ENCODE results near the gene MYO1C.

The MYO1C gene

DNA sequence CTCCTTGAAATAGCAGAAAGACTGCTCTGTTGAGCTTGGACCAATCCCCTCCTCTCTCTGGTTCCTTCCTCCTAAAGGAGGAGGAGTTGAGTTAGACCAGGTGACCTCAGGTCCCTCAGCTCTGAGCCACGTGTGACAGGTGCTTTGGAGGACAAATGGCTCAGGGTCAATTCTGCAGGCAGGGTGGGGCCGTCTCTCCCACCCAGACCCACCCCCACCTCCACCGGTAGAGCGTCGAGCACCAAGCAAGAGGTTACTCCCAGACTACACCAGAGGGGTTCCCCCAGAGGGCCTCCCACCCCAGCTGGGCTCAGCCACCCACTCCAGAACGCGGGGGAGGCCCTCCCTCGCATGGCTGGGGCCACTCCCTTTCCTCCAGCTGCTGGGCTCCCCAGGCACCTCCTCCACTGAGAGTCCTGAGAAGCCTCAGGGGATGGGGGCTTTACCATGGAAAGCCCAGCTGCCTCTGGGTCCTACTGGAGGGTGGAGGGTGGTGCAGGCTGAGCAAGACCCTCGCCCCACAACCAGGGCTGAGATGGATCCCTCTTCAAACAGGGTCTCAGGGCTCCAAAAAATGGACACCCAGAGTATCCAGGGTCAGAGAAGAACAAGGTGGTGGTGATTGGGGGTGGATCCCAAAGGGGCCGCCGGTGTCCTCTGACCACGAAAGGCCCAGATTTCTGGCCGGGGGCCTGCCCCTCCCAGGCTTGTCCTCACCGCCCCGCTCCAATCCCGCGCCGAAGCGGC is 7.6 kb downstream of the MYO1C start:
- peak; percentile 53 to 69 for DNase-seq

- DNase-seq, result no peak
These were observed 8.4 kb downstream of the MYO1C start for GRCh38 chr17:1484060-1484535.

- no peak for DNase-seq
These were observed 9.8 kb downstream of the MYO1C start for GRCh38 chr17:1482680-1483079.

DNA sequence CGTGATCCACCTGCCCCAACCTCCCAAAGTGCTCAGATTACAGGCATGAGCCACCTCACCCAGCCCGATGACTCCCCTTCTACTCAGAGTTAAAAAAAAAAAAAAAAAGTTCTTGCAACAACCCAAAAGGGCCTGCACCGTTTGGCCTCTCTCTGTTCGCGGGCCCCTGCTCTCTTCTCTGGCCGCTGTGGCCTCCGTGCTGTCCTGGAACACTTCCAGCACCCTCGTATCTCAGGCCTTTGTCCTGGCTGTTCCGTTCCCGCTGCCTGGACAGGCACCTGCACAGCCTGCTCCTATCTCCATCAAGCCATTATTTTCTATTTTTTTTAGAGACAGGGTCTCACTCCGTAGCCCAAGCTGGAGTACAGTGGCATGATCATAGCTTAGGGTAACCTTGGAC is 10.8 kb downstream of the MYO1C start:
- DNase-seq, result no peak

DNA sequence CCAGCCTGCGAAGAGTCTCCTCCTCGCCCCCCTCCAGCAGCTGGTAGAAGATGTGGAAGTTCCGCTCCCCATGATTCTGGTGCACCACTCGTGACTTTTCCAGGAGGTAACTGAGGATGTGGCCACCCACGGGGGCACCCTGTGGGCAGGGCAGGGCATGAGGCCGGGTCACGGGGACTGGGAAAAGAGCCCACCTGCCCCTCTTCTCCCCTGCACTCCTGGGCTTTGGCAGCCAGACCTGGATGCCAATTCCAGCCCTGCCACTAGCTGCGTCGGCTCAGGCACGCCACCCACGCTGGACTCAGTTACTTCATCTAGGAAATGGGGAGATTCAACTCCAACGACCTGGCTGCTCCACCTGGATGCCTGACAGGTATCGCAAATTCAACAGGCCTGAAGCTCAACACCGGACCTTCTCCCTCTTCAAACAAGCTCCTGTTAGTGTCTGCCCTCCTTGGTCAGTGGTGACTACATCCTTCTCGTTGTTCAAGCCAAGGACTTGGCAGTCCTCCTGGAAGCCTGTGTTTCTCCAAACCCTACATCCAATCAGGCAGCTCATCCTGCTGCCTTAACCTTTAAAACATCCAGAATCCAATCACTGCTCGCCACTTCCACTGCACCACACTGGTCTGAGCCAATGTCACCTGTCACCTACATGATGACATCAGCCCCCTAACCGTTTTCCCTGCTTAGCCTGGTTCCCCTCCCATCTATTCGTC is 11.6 kb downstream of the MYO1C start:
- DNase-seq, result no peak

DNA sequence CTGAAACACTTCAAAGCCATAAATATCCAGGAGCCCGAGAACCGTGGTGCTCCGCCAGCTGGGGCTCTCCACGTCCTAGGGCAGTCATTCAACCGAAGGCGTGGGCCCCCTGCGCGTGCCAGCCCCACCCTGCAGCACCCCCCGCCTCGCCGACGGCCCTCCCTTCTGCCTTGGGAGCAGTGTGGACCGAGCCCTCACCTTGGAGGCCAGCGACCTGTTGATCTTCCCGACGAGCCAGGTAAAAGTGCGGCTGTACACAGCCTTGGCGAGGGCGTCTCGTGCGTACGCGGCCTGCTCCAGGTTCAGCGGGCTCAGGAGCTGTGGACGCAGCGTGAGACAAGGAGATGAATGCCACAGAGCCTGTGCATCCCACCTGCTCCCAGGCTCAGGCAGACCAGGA is 14.1 kb downstream of the MYO1C start:
- no peak for DNase-seq

- no peak for DNase-seq
These were observed 17.1 kb downstream of the MYO1C start for GRCh38 chr17:1475321-1475854.

GRCh38 chr17:1474402-1475189 is 17.9 kb downstream of the MYO1C start:
- DNase-seq, result no peak

DNA sequence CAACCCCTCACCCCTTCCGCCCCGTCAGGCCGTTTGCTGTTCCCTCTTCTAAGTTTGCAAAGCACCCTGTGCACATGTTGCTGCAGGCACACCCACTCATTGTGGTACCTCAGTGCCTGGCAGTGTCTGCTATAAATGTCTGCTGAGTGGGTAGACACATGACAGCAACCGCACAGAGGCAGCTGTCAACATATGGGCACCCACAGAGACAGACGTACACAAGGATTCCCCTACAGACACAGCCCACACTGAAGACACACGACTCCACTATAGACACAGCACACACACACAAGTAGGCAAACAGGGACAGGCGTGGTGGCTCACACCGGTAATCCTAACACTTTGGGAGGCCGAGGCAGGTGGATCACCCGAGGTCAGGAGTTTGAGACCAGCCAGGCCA is 18.6 kb downstream of the MYO1C start:
- DNase-seq, result peak; percentile 47 to 51

GRCh38 chr17:1473170-1473569 is 19.3 kb downstream of the MYO1C start:
- DNase-seq, result peak in 1 of 2 donors; percentile 13

DNA sequence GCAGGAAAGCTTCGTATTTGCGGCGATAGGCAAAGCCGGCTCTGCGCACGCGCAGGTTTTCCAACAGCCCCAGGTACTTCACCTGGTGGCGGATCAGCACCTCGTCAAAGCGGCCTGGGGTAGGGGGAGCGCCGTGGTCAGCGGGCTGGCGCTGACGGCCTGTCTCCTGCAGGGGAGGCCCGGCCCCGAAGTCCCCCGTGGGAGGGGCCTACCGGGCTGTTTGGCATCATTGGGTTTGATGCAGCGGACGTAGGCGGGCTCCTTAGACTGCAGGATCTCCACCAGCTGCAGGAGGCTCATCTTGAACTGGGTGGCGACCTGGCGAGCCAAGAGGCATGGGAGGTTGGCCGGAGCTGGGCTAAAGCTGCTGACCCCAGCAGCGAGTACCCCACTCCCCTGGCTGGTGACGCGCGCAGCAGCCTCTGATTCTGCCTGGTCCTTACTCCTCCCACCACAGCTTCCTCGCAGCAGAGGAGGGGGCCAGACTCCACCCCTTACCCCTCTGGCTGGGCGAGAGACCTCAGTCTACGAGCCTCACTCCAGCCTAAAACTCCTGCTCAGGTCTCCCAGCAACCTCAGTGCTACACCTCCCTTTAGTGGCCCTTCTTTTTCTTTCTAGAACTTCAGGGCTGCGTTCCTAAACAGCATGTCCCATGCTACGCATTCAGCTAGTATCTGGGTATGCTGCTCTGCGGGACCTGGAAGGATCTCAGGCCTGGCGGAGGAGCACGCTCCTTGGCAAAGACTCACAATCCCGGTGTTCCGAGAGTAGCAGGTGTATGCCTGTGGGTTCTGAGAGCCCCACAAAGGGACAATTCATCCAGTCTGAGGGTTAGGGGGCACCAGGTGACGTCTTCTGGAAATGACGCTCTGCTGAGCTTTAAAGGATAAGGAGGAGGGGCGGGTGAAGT is 20.3 kb downstream of the MYO1C start:
- no peak for DNase-seq

GRCh38 chr17:1471490-1471889 is 21.0 kb downstream of the MYO1C start:
- no peak for DNase-seq

GRCh38 chr17:1470755-1471462 is 21.6 kb downstream of the MYO1C start:
- no peak for DNase-seq

- DNase-seq, result no peak
These were observed 22.3 kb downstream of the MYO1C start for GRCh38 chr17:1470071-1470754.

DNA sequence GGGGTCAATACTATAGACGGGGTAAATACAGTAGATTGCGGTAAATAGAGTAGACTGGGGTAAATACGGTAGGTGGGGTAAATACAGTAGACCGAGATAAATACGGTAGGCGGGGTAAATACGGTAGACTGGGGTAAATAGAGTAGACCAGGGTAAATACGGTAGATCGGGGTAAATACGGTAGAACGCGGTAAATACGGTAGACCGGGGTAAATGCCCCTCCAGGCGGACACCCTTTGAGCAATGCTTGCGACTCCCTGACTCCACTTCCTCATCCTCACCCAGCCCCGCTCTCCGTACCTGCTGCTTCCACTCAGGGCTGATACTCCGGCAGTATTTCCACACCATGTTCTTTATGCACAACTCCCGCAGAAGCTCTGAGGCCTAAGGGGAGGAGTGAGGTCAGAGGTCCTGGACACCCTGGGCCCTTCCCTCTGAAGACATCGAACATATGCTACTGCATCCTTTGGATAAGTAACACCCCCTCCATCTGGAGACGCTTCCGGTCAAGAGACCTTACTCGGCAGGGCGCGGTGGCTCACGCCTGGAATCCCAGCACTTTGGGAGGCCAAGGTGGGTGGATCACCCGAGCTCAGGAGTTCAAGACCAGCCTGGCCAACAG is 23.1 kb downstream of the MYO1C start:
- no peak for DNase-seq

GRCh38 chr17:1467898-1468492 is 24.5 kb downstream of the MYO1C start:
- DNase-seq, result no peak

- no peak for DNase-seq
These were observed 25.2 kb downstream of the MYO1C start for GRCh38 chr17:1467258-1467657.

- no peak for DNase-seq
These were observed 28.3 kb downstream of the MYO1C start for GRCh38 chr17:1464186-1464585.

DNA sequence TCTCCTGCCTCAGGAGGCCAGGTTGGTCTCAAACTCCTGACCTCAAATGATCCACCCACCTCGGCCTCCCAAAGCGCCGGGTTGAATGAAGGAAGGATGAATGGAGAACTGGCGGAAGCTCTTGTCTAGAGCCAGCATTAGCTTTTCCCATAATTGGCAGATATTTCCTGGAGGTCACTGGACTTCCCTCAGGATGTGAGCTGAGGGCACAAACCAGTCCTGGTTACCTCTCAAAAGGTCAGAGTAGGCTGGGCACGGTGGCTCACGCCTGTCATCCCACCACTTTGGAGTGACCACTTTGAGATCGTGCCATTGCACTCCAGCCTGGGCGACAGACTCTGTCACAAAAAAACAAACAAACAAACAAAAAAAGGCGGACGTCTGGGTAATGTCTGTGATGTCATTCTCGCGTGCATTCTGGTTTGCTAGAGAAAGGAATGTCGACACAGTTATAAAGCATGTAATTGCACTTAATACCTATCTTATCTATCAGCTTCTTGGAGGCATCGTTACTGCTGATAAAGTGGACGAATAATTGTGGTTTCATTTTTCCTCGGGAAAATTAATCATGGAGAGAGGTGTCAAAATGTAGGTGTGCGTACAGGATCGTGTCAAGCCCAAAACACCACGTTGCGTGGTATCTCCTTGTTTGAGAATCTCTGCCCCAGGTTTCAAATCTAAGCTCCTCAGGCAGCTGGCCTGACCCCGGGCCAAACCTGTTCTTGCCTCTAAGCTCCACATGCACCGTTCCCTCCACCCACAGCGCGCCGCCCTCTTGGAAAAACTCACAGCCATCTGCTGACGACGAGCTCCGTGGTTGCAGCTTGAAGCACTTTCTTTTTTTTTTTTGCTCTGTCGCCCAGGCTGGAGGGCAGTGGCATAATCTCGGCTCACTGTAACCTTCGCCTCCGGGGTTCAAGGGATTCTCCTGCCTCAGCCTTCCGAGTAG is 30.0 kb downstream of the MYO1C start:
- DNase-seq, result no peak
